Testis (tissue), 3 donors: ENCODE data around the gene NFKBIA. TPM values are rescaled to one million over a fixed set of nuclear protein-coding genes. Genes with fewer than 3 reads are reported as not detected.
"Not testable (repeated sequence)": the region's sequence is repeated elsewhere in the genome, so short reads cannot be mapped to it uniquely, and the experiment has no call there.

Experiments used
- DNase-seq: peaks from one replicate; pipeline ENCODE4 v3.0.0-alpha.2; 2019
- H3K27ac ChIP-seq, 2 donors: fragments of 200-600 bp; sonication (generic); one replicate each; pipeline ENCODE4 v1.5.1; 2019
- H3K27me3 ChIP-seq: fragments of 200-600 bp; sonication (generic); one replicate; pipeline ENCODE4 v1.5.1; 2019
- H3K36me3 ChIP-seq: fragments of 200-600 bp; sonication (generic); one replicate; pipeline ENCODE4 v1.5.1; 2017; ENCODE audit warnings: low read depth; ENCODE audit errors: missing control alignments
- H3K4me1 ChIP-seq: fragments of 200-600 bp; sonication (generic); one replicate; pipeline ENCODE4 v1.5.1; 2019
- H3K4me3 ChIP-seq, 2 donors: fragments of 200-600 bp; sonication (generic); one replicate each; pipeline ENCODE4 v1.5.1; 2017 to 2019
- H3K9me3 ChIP-seq: fragments of 200-600 bp; sonication (generic); one replicate; pipeline ENCODE4 v1.5.1; 2017
- CTCF ChIP-seq, 3 experiments: fragments of 450-650 bp in 2 of 3; fragments of 200-600 bp in 1 of 3; sonication (generic) in 1 of 3; IDR thresholded peaks; one replicate each; pipeline ENCODE4 v1.5.1; 2016 to 2019; ENCODE audit warnings: antibody characterized with exemption in 3 of 3, mild to moderate bottlenecking in 2 of 3, moderate library complexity in 1 of 3
- POLR2A ChIP-seq: fragments of 450-650 bp; IDR thresholded peaks from one replicate; pipeline ENCODE4 v1.6.1; 2017; ENCODE audit warnings: antibody characterized with exemption, mild to moderate bottlenecking, moderate library complexity
- WGBS, 2 donors: methylation state at CpG; one replicate each; pipeline ENCODE4 v1.1.5; 2018; 5-methylcytosine and 5-hydroxymethylcytosine counted together
- intact Hi-C: fragments of 100-400 bp; cut with DNase I; formaldehyde crosslinking; loops from one replicate; pipeline ENCODE4 v1.15.1; 2023; ENCODE audit warnings: low total_unique reads
- polyA plus RNA-seq: library from polyadenylated mRNA; stranded (reverse); fragments of 350-450 nt; fragmentation: Illumina TruSeq; extraction: RNeasy Lipid Tissue Mini Kit (QIAGEN cat#74804); gene quantifications from one replicate; pipeline ENCODE4 v1.2.3, GENCODE V29; 2014; ENCODE audit warnings: low read depth, low replicate concordance; ENCODE audit not compliant: insufficient read depth
- total RNA-seq, 2 donors: library from RNA; depleted of rRNA; stranded (reverse); fragments of >200 nt; gene quantifications; one replicate each; pipeline ENCODE4 v1.2.3, GENCODE V29; 2016

The NFKBIA gene
- total and polyA plus RNA-seq, 3 donors from 2014 or later: 64.7 to 171 (median 154) TPM

- peaks cover 5% of the 10 kb centered on the region for H3K4me1 ChIP-seq
- TF ChIP-seq POLR2A (no peak), CTCF (IDR thresholded peaks at IDR 0.05) (no peak)
- no peak overlapping the region for H3K4me3 ChIP-seq
- DNase-seq: no peak
- no peaks in the 10 kb centered on the region for H3K9me3 ChIP-seq
- intact Hi-C loops: no loop called here
- H3K27me3 ChIP-seq: no peaks in the 10 kb centered on the region
- no peaks in the 10 kb centered on the region for H3K36me3 ChIP-seq
- WGBS, 2 donors: 88% methylated on average over 8 of the region's 8 CpGs
- H3K27ac ChIP-seq: no peak overlapping the region
Measured at GRCh38 chr14:35361141-35361480, 43.4 kb downstream of the NFKBIA start.

GRCh38 chr14:35359655-35360054, 44.9 kb downstream of the NFKBIA start:
- intact Hi-C loops, H3K27ac ChIP-seq, DNase-seq, H3K27me3 ChIP-seq, H3K36me3 ChIP-seq, H3K4me3 ChIP-seq, H3K9me3 ChIP-seq, H3K4me1 ChIP-seq: not testable (repeated sequence)
- WGBS, 2 donors: 81 to 83% methylated on average over 7 of the region's 7 CpGs

GRCh38 chr14:35355981-35356841, 48.3 kb downstream of the NFKBIA start:
- no peak overlapping the region for H3K27ac ChIP-seq
- 50 to 64% methylated on average over 5 of the region's 5 CpGs for WGBS, 2 donors
- intact Hi-C loops: no loop called here

GRCh38 chr14:35355235-35355634, 49.3 kb downstream of the NFKBIA start:
- H3K36me3 ChIP-seq, H3K27me3 ChIP-seq, H3K4me3 ChIP-seq, H3K9me3 ChIP-seq, DNase-seq, intact Hi-C loops, H3K27ac ChIP-seq: not testable (repeated sequence)
- 84 to 96% methylated on average over 5 to 6 of the region's 6 CpGs for WGBS, 2 donors
- H3K4me1 ChIP-seq: peaks cover 28% of the 10 kb centered on the region

More at GRCh38 chr14:35355981-35356841, 48.3 kb downstream of the NFKBIA start:
- no peaks in the 10 kb centered on the region for H3K27me3 ChIP-seq
- H3K9me3 ChIP-seq: no peaks in the 10 kb centered on the region
- no peaks in the 10 kb centered on the region for H3K36me3 ChIP-seq
- H3K4me1 ChIP-seq: peaks cover 28% of the 10 kb centered on the region
- H3K4me3 ChIP-seq: no peak overlapping the region
- DNase-seq: no peak
- no peak for TF ChIP-seq CTCF (IDR thresholded peaks at IDR 0.05)
- no peak for TF ChIP-seq POLR2A

- Histone ChIP-seq H3K9me3 (no peaks in the 10 kb centered on the region), H3K27ac (peak overlapping the region; percentile 45 to 56), H3K27me3 (no peaks in the 10 kb centered on the region), H3K4me3 (no peak overlapping the region), H3K4me1 (peaks cover 28% of the 10 kb centered on the region), H3K36me3 (no peaks in the 10 kb centered on the region)
- WGBS, 2 donors: 67 to 74% methylated on average over 10 of the region's 10 CpGs
- TF ChIP-seq CTCF (IDR thresholded peaks at IDR 0.05): no peak
- no peak for TF ChIP-seq POLR2A
- intact Hi-C loops: no loop called here
- no peak for DNase-seq
Measured at GRCh38 chr14:35353409-35354172, 51.0 kb downstream of the NFKBIA start.
